Activated CD8-positive, alpha-beta memory T cell treated with anti-CD3 and anti-CD28 coated beads for 4 hours (primary cell): ENCODE data around the gene NTF4.
"Not testable (repeated sequence)": the region's sequence is repeated elsewhere in the genome, so short reads cannot be mapped to it uniquely, and the experiment has no call there.

Experiments
- DNase-seq, 2 donors: peaks; one replicate each; pipeline ENCODE4 v3.0.0-alpha.2; 2020; ENCODE audit warnings: low read depth in 2 of 2

The NTF4 gene

GRCh38 chr19:49091391-49092038 lies 26.9 kb upstream of the NTF4 start:
- DNase-seq = no peak

DNA sequence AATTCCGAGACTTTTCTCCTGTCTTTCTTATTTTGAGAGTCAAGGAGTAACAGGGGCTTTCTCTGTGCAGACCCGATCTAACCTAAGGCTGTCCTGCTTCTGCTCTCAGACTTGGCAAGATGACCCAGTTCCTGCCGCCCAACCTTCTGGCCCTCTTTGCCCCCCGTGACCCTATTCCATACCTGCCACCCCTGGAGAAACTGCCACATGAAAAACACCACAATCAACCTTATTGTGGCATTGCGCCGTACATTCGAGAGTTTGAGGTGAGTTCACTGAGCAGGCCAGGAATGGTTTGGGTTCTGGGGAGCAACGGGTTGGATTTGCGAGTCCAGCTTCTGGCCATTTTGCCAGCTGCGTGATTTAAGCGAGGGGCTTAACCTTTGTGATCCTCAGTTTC lies 21.7 kb upstream of the NTF4 start:
- DNase-seq = no peak

- DNase-seq = no peak
Observed at GRCh38 chr19:49085868-49086232, 21.2 kb upstream of the NTF4 start.

DNA sequence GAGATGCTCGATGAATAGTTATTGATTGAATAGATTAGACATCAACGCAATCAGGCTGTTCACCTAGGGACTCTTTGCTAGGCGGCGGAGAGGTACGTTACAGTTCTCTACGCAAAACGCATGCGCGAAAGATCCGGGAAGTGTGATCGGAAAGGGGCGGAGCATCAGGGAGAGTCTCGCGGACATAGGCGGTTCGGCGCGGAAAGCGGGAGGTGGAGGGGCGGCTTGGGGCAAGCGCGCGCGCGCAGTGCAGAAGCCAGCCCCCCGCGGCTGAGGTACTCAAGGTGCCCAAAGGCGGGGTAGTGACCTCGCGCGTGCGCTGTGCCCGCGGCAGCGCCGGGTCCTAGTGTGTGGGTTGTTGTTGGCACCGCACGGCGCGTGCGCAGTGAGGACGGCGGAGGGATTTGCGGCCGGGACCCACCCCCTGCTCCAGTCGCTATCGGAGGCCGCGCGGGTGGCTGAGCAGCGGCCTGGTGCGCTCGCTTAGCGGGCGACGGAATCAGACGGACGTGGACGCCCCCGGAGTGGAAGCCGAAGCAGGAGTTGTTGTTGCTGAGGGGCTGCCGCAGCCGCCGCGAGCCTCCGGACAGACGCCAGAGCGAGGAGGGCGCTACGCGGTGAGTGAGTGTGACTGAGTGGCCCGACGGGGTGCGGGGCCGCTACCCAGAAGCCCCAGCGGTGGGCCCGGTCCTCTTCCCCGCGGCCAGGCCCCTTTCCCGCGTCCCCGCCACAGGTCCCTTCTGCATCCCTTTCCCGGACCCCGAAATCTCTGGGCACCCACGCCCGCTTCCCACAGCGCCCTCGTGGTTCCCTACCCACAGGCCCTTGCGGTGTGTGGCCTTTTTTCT lies 20.6 kb upstream of the NTF4 start, which contains the start of gene SNRNP70:
Gene SNRNP70 (plus strand): TSS at position 432 of the 848 bp plus-strand sequence. CDS start 964 bp downstream, outside the sequence.
- DNase-seq = peak; percentile 97 to 98

DNA sequence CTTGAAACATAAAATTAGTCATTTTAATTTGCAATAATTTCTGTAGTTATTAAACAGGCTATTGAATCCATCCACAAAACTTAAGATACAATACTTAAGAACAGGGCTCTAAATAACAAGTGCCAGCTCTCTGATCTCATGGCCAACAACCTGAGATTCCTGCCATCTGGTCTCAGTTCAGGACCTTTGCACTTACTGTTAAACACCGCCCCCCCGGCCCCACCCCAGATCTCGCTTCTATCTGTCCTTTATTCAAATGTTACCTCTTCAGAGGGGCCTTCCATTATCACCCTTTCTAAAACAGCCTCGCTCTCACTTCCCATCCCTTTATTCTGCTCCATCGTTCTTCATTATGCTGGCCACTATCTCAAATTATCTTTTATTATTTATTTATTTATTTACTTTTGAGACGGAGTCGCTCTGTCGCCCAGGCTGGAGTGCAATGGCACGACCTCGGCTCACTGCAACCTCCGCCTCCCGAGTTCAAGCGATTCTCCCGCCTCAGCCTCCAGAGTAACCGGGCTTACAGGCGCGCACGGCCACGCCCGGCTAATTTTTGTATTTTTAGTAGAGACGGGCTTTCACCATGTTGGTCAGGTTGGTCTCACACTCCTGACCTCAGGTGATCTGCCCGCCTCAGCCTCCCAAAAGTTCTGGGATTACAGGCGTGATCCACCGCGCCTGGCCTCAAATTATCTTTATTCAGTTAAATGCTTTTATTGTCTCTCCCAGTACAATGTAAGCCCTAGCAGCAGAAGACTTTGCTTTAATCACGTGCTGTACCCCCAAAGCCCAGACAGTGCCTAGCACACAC lies 19.8 kb upstream of the NTF4 start:
- no peak for DNase-seq

DNA sequence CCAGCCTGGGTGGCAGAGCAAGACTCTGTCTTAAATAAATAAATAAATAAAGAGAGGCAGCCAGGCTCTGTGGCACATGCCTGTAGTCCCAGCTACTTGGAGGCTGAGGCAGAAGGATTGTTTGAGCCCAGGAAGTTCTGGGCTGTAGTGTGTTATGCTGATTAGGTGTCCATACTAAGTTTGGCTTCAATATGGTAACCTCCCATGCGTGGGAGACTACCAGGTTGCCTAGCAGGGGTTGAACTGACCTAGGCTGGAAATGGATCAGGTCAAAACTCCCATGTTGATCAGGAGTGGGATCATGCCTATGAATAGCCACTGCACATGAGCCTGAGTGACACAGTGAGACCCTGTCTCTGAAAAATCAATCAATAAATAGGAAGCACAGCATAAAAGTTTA lies 16.7 kb upstream of the NTF4 start:
- no peak for DNase-seq

- no peak for DNase-seq
Observed at GRCh38 chr19:49080392-49080791, 15.8 kb upstream of the NTF4 start.

DNA sequence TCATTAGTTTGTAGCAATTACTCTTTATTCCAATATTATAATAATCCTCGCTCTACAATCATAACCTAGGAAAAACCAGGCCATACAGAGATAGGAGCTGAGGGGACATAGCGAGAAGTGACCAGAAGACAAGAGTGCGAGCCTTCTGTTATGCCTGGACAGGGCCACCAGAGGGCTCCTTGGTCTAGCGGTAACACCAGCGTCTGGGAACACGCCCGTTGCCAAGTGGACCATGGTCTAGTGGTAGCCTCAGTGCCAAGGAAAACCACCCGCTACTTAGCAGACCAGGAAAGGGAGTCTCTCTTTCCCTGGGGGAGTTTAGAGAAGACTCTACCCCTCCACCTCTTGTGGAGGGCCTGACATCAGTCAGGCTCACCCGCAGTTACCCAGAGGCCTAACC lies 10.3 kb upstream of the NTF4 start:
- DNase-seq = not testable (repeated sequence)

DNA sequence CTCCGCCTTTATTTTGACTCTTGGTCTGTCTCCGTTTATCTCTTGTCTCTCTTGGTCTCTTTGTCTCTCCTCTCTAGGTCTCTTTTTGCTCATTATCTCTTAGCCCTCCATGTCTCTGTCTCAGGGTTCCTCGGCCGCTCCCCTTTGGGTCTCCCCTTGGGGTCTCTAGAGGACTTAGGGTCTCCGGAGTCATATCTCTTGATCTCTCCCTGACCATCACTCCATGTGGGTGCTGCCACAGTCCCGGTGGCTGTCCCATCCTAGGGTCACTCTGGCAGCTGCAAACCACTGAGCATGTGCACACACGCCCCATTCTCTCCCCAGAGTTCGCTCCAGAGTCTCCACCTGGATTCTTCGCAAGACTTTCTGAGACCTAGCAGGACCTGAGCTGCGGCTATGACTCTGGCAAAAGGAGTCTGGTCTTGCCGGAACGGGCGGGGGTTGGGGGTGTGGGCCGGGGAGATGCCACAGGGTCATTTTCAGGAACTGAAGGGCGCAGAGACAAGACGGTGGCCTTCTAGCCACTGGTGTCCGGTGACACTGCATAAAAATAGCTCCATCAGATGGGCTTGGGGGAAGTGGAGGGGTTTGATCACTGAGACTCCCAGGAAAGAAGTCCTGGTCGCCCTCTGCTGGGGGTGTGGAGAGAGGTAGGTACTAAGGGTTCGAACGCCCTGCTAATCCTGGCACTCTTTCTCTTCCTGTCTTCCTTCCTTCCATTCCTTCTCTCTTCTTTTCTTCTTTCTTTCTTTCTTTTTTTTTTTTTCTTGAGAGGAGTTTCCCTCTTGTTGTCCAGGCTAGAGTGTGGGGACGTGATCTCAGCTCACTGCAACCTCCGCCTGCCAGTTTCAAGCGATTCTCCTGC lies 9.1 kb upstream of the NTF4 start:
- no peak for DNase-seq

DNA sequence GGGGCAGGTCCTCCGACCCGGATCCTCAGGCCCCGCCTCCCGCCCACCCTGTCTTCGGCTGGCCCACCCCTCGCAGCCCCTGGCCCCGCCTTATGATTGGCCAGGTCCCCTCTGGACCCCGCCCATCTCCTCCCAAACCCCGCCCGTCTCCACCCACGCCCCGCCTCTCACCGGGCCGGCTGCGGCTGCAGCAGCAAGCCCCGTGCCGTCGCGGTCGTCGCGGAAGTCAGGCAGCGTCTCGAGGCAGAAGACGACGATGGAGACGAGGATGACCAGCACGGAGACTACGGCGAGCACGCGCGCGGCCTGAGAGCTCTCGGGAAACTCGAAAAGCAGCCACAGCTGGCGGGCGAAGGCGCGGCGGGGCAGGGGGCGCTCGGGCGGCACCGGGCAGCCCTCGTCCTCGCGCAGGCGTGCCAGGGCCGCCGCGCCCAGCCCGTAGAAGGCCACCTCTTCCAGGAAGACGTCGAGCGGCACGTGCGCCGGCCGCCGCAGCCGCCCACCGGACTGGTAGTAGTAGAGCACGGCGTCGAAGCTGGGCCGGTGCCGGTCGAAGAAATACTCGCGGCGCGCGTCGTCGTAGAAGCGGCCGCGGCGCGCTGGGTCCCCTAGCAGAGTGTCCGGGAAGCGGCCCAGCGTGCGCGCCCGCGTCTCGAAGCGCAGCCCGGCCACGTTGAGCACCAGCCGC lies 7.4 kb upstream of the NTF4 start:
- no peak for DNase-seq

GRCh38 chr19:49070416-49070815 lies 5.8 kb upstream of the NTF4 start:
- DNase-seq = no peak

DNA sequence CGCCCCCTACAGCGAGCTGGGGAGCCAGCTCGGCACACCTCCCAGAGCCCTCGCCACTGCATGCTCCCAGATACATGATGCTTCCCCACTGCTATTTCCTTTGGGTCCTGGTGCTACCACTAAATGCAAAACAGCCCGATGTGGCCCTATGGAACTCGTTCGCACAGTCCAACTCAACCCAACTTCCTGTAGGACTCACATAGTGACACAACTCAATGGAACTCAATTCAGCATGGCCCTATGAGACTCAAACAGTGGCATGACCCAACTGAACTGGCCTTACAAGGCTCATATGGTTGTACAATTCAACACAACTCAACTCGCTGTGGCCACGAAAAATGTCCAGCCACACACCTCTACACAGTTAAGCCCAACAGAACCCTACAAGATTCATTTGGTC lies 4.4 kb upstream of the NTF4 start:
- DNase-seq = no peak

- DNase-seq = no peak
Observed at GRCh38 chr19:49067554-49067953, 2.9 kb upstream of the NTF4 start.

DNA sequence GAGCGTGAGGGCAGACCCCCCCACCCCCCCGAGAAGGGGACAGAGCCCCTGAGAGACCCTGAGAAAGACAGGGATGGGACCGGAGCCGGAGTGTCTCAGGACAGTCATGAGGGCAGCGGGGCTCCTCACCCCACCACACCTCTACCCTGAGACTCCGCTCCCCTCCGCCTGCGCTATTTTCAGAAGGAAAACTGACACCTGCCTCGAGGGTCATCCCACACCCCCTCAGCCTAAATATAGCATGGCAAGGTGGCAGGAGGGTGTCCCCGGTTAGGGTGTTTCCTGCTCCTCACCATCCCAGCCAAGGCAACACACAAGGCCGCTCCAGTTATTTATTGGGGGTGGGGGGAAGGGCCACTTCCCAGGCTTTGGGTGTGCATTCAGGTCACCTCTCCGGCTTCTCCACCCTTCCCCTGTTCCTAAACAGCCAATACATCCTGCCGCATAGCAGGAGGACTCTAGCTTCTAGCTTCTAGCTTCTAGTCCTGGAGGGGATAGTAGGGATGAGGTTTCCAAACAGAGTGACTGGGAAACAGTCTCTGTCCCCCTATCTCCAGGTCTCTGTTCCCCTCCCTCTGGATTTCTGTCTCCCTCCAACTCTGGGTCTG lies 1.4 kb upstream of the NTF4 start:
- no peak for DNase-seq

GRCh38 chr19:49064029-49064629 lies 489 bp downstream of the NTF4 start:
- no peak for DNase-seq

DNA sequence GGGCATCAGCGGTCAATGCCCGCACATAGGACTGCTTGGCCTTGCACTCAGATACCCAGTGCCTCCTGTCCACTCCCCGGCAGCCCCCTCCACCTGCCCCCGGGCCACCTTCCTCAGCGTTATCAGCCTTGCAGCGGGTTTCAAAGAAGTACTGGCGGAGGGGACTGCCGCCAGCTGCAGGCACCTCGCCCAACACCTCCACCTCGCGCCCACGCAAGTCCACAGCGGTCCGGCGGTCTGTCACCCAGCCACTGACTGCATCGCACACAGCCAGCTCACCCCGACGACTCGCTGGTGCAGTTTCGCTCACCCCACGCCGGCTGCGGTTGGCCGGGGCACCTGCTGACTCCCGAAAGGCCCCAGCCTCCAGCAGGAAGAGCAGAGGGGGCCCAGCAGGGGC lies 3.2 kb downstream of the NTF4 start:
- no peak for DNase-seq

- no peak for DNase-seq
Observed at GRCh38 chr19:49061000-49061399, 3.6 kb downstream of the NTF4 start.

DNA sequence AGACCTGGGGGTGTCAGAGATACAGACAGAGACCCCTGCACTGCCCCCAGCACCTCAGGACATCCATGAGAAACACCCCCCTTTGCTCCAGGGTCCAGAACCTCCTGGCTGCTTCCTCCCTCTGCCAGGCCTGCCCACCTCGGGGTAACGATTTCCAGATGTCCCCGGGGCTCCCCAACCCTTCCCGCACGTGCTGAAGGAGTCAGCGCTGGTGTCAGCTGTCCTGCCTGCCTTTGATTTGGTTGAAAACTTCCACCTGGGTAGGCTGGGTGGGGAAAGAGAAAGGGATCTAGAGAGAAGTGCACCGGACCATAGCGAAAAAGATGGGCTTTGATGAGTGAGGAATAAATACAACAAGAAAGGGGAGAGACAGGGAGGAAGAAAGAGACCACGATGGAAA lies 5.6 kb downstream of the NTF4 start:
- DNase-seq = no peak

DNA sequence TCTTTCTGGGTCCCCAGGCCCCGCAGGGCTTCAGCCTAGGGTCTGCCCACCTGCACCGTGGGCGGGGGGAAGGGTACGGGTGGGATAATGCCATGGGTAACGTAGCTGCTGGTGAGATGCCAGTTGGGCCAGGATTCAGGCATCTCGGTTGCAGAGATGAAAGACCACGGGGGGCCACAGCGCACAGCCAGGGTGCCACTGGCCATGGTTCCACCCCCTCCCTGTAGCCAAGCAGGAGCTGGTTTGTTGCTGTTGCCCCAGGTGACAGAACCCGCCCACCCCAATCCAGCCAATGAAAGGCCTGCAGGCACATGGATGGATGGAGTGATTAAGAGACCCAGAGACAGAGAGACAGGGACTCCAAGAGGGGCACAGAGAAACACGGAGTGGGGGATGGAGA lies 6.1 kb downstream of the NTF4 start:
- DNase-seq = no peak

- no peak for DNase-seq
Observed at GRCh38 chr19:49057636-49058234, 6.9 kb downstream of the NTF4 start, which contains the start of gene CGB7. TSS of gene CGB7 (minus strand) at chr19:49057749. CDS start at chr19:49055375, 2,374 bp downstream.
